Measurements from ENCODE around the gene GABBR2. TPM values are rescaled to one million over a fixed set of nuclear protein-coding genes. Genes with fewer than 3 reads are reported as not detected.

The GABBR2 gene
- total and polyA plus RNA-seq, 2 experiments from 2014 or later, result 0.89 to 1.3 TPM

DNA sequence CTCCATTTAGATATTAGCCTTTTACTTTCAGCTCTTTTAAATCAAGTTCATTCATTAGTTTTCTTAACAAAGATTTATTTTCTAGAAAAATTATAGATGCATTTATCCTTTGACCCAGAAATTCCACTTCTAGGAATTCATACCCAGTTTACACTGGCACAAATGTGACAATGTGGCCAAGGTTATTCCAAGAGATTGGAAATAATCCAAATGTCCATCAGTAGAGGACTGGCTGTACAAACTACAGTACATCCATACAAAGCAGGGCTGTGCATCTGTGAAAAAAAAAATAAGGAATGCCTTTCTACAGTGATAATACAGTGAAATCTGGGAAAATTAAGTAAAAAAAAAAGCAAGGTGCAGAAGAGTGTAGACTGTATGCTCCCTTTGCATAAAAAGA is 149.2 kb downstream of the GABBR2 start:
- no peaks in the 10 kb centered on the region; the same call in 2 of the 3 replicates for H3K4me1 Mint-ChIP-seq
- H3K4me3 Mint-ChIP-seq, result no peak overlapping the region
- H3K27ac Mint-ChIP-seq, result no peak overlapping the region

More for the DNA sequence above, 149.2 kb downstream of the GABBR2 start:
- H3K27me3 ChIP-seq (ENCODE audit: insufficient read depth), result no peaks in the 10 kb centered on the region
- no peak overlapping the region for H3K4me3 ChIP-seq
- no peaks in the 10 kb centered on the region for H3K9me2 ChIP-seq (ENCODE audit: insufficient read depth)
- TF ChIP-seq JUNB (IDR thresholded peaks at IDR 0.05; ENCODE audit: unreplicated experiment) (no peak), EZH2 (IDR thresholded peaks at IDR 0.05; ENCODE audit: low read depth, unreplicated experiment) (no peak), ZNF331 (CRISPR knock-in tag; IDR thresholded peaks at IDR 0.05; ENCODE audit: low read depth) (no peak), POLR2AphosphoS5 (IDR thresholded peaks at IDR 0.05; ENCODE audit: low read depth) (no peak), CREB1 (CRISPR knock-in tag; IDR thresholded peaks at IDR 0.05; ENCODE audit: low read depth) (no peak), EZH2phosphoT487 (IDR thresholded peaks at IDR 0.05; ENCODE audit: unreplicated experiment) (no peak), ZNF114 (CRISPR knock-in tag; IDR thresholded peaks at IDR 0.05) (no peak), STAT1 (IDR thresholded peaks at IDR 0.05; ENCODE audit: unreplicated experiment) (no peak), NANOG (IDR thresholded peaks at IDR 0.05; ENCODE audit: borderline replicate concordance) (no peak)
- TF ChIP-seq, protein P1, sequence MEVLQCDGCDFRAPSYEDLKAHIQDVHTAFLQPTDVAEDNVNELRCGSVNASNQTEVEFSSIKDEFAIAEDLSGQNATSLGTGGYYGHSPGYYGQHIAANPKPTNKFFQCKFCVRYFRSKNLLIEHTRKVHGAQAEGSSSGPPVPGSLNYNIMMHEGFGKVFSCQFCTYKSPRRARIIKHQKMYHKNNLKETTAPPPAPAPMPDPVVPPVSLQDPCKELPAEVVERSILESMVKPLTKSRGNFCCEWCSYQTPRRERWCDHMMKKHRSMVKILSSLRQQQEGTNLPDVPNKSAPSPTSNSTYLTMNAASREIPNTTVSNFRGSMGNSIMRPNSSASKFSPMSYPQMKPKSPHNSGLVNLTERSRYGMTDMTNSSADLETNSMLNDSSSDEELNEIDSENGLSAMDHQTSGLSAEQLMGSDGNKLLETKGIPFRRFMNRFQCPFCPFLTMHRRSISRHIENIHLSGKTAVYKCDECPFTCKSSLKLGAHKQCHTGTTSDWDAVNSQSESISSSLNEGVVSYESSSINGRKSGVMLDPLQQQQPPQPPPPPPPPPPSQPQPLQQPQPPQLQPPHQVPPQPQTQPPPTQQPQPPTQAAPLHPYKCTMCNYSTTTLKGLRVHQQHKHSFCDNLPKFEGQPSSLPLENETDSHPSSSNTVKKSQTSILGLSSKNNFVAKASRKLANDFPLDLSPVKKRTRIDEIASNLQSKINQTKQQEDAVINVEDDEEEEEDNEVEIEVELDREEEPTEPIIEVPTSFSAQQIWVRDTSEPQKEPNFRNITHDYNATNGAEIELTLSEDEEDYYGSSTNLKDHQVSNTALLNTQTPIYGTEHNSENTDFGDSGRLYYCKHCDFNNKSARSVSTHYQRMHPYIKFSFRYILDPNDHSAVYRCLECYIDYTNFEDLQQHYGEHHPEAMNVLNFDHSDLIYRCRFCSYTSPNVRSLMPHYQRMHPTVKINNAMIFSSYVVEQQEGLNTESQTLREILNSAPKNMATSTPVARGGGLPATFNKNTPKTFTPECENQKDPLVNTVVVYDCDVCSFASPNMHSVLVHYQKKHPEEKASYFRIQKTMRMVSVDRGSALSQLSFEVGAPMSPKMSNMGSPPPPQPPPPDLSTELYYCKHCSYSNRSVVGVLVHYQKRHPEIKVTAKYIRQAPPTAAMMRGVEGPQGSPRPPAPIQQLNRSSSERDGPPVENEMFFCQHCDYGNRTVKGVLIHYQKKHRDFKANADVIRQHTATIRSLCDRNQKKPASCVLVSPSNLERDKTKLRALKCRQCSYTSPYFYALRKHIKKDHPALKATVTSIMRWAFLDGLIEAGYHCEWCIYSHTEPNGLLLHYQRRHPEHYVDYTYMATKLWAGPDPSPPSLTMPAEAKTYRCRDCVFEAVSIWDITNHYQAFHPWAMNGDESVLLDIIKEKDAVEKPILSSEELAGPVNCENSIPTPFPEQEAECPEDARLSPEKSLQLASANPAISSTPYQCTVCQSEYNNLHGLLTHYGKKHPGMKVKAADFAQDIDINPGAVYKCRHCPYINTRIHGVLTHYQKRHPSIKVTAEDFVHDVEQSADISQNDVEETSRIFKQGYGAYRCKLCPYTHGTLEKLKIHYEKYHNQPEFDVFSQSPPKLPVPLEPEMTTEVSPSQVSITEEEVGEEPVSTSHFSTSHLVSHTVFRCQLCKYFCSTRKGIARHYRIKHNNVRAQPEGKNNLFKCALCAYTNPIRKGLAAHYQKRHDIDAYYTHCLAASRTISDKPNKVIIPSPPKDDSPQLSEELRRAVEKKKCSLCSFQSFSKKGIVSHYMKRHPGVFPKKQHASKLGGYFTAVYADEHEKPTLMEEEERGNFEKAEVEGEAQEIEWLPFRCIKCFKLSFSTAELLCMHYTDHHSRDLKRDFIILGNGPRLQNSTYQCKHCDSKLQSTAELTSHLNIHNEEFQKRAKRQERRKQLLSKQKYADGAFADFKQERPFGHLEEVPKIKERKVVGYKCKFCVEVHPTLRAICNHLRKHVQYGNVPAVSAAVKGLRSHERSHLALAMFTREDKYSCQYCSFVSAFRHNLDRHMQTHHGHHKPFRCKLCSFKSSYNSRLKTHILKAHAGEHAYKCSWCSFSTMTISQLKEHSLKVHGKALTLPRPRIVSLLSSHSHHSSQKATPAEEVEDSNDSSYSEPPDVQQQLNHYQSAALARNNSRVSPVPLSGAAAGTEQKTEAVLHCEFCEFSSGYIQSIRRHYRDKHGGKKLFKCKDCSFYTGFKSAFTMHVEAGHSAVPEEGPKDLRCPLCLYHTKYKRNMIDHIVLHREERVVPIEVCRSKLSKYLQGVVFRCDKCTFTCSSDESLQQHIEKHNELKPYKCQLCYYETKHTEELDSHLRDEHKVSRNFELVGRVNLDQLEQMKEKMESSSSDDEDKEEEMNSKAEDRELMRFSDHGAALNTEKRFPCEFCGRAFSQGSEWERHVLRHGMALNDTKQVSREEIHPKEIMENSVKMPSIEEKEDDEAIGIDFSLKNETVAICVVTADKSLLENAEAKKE (CRISPR knock-in tag; IDR thresholded peaks at IDR 0.05), result no peak
- TF ChIP-seq, protein P2, sequence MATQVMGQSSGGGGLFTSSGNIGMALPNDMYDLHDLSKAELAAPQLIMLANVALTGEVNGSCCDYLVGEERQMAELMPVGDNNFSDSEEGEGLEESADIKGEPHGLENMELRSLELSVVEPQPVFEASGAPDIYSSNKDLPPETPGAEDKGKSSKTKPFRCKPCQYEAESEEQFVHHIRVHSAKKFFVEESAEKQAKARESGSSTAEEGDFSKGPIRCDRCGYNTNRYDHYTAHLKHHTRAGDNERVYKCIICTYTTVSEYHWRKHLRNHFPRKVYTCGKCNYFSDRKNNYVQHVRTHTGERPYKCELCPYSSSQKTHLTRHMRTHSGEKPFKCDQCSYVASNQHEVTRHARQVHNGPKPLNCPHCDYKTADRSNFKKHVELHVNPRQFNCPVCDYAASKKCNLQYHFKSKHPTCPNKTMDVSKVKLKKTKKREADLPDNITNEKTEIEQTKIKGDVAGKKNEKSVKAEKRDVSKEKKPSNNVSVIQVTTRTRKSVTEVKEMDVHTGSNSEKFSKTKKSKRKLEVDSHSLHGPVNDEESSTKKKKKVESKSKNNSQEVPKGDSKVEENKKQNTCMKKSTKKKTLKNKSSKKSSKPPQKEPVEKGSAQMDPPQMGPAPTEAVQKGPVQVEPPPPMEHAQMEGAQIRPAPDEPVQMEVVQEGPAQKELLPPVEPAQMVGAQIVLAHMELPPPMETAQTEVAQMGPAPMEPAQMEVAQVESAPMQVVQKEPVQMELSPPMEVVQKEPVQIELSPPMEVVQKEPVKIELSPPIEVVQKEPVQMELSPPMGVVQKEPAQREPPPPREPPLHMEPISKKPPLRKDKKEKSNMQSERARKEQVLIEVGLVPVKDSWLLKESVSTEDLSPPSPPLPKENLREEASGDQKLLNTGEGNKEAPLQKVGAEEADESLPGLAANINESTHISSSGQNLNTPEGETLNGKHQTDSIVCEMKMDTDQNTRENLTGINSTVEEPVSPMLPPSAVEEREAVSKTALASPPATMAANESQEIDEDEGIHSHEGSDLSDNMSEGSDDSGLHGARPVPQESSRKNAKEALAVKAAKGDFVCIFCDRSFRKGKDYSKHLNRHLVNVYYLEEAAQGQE (IDR thresholded peaks at IDR 0.05; ENCODE audit: unreplicated experiment), result no peak
- TF ChIP-seq, protein P3, sequence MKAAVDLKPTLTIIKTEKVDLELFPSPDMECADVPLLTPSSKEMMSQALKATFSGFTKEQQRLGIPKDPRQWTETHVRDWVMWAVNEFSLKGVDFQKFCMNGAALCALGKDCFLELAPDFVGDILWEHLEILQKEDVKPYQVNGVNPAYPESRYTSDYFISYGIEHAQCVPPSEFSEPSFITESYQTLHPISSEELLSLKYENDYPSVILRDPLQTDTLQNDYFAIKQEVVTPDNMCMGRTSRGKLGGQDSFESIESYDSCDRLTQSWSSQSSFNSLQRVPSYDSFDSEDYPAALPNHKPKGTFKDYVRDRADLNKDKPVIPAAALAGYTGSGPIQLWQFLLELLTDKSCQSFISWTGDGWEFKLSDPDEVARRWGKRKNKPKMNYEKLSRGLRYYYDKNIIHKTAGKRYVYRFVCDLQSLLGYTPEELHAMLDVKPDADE (IDR thresholded peaks at IDR 0.05), result no peak
- TF ChIP-seq, protein P4, sequence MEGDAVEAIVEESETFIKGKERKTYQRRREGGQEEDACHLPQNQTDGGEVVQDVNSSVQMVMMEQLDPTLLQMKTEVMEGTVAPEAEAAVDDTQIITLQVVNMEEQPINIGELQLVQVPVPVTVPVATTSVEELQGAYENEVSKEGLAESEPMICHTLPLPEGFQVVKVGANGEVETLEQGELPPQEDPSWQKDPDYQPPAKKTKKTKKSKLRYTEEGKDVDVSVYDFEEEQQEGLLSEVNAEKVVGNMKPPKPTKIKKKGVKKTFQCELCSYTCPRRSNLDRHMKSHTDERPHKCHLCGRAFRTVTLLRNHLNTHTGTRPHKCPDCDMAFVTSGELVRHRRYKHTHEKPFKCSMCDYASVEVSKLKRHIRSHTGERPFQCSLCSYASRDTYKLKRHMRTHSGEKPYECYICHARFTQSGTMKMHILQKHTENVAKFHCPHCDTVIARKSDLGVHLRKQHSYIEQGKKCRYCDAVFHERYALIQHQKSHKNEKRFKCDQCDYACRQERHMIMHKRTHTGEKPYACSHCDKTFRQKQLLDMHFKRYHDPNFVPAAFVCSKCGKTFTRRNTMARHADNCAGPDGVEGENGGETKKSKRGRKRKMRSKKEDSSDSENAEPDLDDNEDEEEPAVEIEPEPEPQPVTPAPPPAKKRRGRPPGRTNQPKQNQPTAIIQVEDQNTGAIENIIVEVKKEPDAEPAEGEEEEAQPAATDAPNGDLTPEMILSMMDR (conservative IDR thresholded peaks at IDR 0.05; ENCODE audit: low read depth in 2 of 2), result no peak
- H3K79me2 ChIP-seq (replicated peaks; ENCODE audit: insufficient read depth), result no peaks in the 10 kb centered on the region
- no peaks in the 10 kb centered on the region for H3K4me1 ChIP-seq (ENCODE audit: insufficient read depth)
- H4K20me1 ChIP-seq (replicated peaks; ENCODE audit: insufficient read depth), result no peaks in the 10 kb centered on the region
- no peaks in the 10 kb centered on the region for H3F3A ChIP-seq (replicated peaks; ENCODE audit: low read depth)
- Mint-ChIP-seq H3K36me3 (ENCODE audit: low read depth) (no peaks in the 10 kb centered on the region), H3K27me3 (ENCODE audit: insufficient read depth, low read depth, poor library complexity) (peaks cover 2% of the 10 kb centered on the region), H3K9me3 (no peaks in the 10 kb centered on the region)
- H3K4me2 ChIP-seq, result no peak overlapping the region
- ATAC-seq (no peak), DNase-seq (ENCODE audit: low spot score) (no peak)
- H3K27ac ChIP-seq (ENCODE audit: low read depth), result no peak overlapping the region
- no peak overlapping the region for H2AFZ ChIP-seq
- H3K36me3 ChIP-seq (ENCODE audit: insufficient read depth), result no peaks in the 10 kb centered on the region

All from GM23338 (cell line).